ENCODE data around the gene GABRR1. TPM values are rescaled to one million over a fixed set of nuclear protein-coding genes. Genes with fewer than 3 reads are reported as not detected.

Gene GABRR1
- total RNA-seq (not detected in 2 replicates), polyA plus RNA-seq (not detected in 2 replicates), polyA minus RNA-seq (not detected in 2 replicates), Bru-seq, nascent RNA (not detected), BruChase-seq, experiment 1, labeled RNA remaining after a 6-hour chase (percentile 6 among the genes with signal in this experiment), BruChase-seq, experiment 2, labeled RNA remaining after a 2-hour chase (not detected)
- not detected in 2 replicates for polyA plus RNA-seq (2011; cell fraction: cytosol; rRNA removed)
- not detected in 2 replicates for polyA plus RNA-seq (2011; cell fraction: nucleus; rRNA removed)
- not detected in 2 replicates for polyA plus RNA-seq (2012)
- not detected for polyA minus RNA-seq (2011; cell fraction: cytosol; rRNA and poly(A)+ RNA removed)
- not detected in 2 replicates for polyA minus RNA-seq (2011; cell fraction: nucleus; rRNA and poly(A)+ RNA removed)
- long read RNA-seq = 0 reads

GRCh38 chr6:89217299-89217910, at the start of gene GABRR1:
Gene GABRR1, minus strand, starts transcription at chr6:89217358. Its CDS starts 36 bp downstream, at chr6:89217322.
- no peaks in the 10 kb centered on the region for H3K79me2 ChIP-seq (ENCODE audit: control insufficient read depth, insufficient read depth, low read length)
- intact Hi-C loops (cut with micrococcal nuclease) (no loop called here), dilution Hi-C loops (cut with MboI; ENCODE audit: extremely low pct_ligation_motif_present, low sequenced_read_pairs) (no loop called here)
- H3K4me1 ChIP-seq (ENCODE audit: control insufficient read depth, extremely low read depth, insufficient read depth, low read length) = no peaks in the 10 kb centered on the region
- H3K9me1 ChIP-seq (replicated peaks; ENCODE audit: control insufficient read depth, extremely low read depth, insufficient read depth, low read length) = no peaks in the 10 kb centered on the region
- no peak for DNase-seq (ENCODE audit: low read depth, low spot score)
- H3K4me3 ChIP-seq (replicated peaks in 1 of 3; ENCODE audit: insufficient read depth in 1 of 3, low read depth in 1 of 3, low read length in 3 of 3) = no peak within 1 kb of the TSS
- ChIA-PET POLR2A (no interaction called here), CTCF (no interaction called here)
- H2AFZ ChIP-seq (ENCODE audit: low read depth, low read length) = no peak within 1 kb of the TSS
- FAIRE-seq = no peak
- no peak for TF ChIP-seq MYC (IDR thresholded peaks at IDR 0.05; ENCODE audit: low read depth, low read length)
- TF ChIP-seq FOS (IDR thresholded peaks at IDR 0.05; ENCODE audit: borderline replicate concordance, insufficient read depth, low read length) = no peak
- TF ChIP-seq CTCF (IDR thresholded peaks at IDR 0.05; ENCODE audit: extremely low read depth in 1 of 2, insufficient read depth in 1 of 2, low read depth in 1 of 2, low read length in 2 of 2) = no peak
- TF ChIP-seq POLR2A (IDR thresholded peaks at IDR 0.05; ENCODE audit: low read depth, low read length) = no peak
- H4K20me1 ChIP-seq (replicated peaks; ENCODE audit: control insufficient read depth, extremely low read depth, insufficient read depth, low read length) = no peaks in the 10 kb centered on the region
- H3K36me3 ChIP-seq (ENCODE audit: control insufficient read depth in 2 of 2, extremely low read depth in 1 of 2, insufficient read depth in 2 of 2, low read length in 2 of 2) = no peaks in the 10 kb centered on the region
- no TSS peak for BruUV-seq (replicated peaks)
- H3K27ac ChIP-seq (ENCODE audit: insufficient read depth, low read depth, low read length) = no peak within 1 kb of the TSS
- peaks cover 20 to 30% of the 10 kb centered on the region in 2 experiments for H3K27me3 ChIP-seq (ENCODE audit: control insufficient read depth in 2 of 2, insufficient read depth in 2 of 2, low read length in 2 of 2)
- no peak within 1 kb of the TSS for H3K4me2 ChIP-seq (ENCODE audit: insufficient read depth, low read length)
- no peak within 1 kb of the TSS for H3K9ac ChIP-seq (replicated peaks; ENCODE audit: extremely low read depth, insufficient read depth, low read length)
- H3K9me3 ChIP-seq (replicated peaks; ENCODE audit: control insufficient read depth, insufficient read depth, low read length) = no peaks in the 10 kb centered on the region

GRCh38 chr6:89264296-89264695, 47.1 kb upstream of the GABRR1 start:
- Histone ChIP-seq H3K27me3 (ENCODE audit: control insufficient read depth in 2 of 2, insufficient read depth in 2 of 2, low read length in 2 of 2) (peaks cover 0 to 9% of the 10 kb centered on the region in 2 experiments), H2AFZ (ENCODE audit: low read depth, low read length) (no peak overlapping the region), H3K79me2 (ENCODE audit: control insufficient read depth, insufficient read depth, low read length) (no peaks in the 10 kb centered on the region), H4K20me1 (replicated peaks; ENCODE audit: control insufficient read depth, extremely low read depth, insufficient read depth, low read length) (no peaks in the 10 kb centered on the region), H3K9ac (replicated peaks; ENCODE audit: extremely low read depth, insufficient read depth, low read length) (no peak overlapping the region), H3K4me3 (replicated peaks in 1 of 3; ENCODE audit: insufficient read depth in 1 of 3, low read depth in 1 of 3, low read length in 3 of 3) (no peak overlapping the region), H3K4me1 (ENCODE audit: control insufficient read depth, extremely low read depth, insufficient read depth, low read length) (no peaks in the 10 kb centered on the region), H3K9me1 (replicated peaks; ENCODE audit: control insufficient read depth, extremely low read depth, insufficient read depth, low read length) (no peaks in the 10 kb centered on the region), H3K9me3 (replicated peaks; ENCODE audit: control insufficient read depth, insufficient read depth, low read length) (no peaks in the 10 kb centered on the region), H3K36me3 (ENCODE audit: control insufficient read depth in 2 of 2, extremely low read depth in 1 of 2, insufficient read depth in 2 of 2, low read length in 2 of 2) (no peaks in the 10 kb centered on the region), H3K4me2 (ENCODE audit: insufficient read depth, low read length) (no peak overlapping the region), H3K27ac (ENCODE audit: insufficient read depth, low read depth, low read length) (no peak overlapping the region)
- no peak for TF ChIP-seq FOS (IDR thresholded peaks at IDR 0.05; ENCODE audit: borderline replicate concordance, insufficient read depth, low read length)
- TF ChIP-seq CTCF (IDR thresholded peaks at IDR 0.05; ENCODE audit: extremely low read depth in 1 of 2, insufficient read depth in 1 of 2, low read depth in 1 of 2, low read length in 2 of 2) = no peak
- TF ChIP-seq EZH2 (IDR thresholded peaks at IDR 0.05; ENCODE audit: borderline replicate concordance, low read depth, low read length, severe bottlenecking) = no peak
- TF ChIP-seq GATA2 (IDR thresholded peaks at IDR 0.05; ENCODE audit: insufficient read depth, insufficient read length, low read depth, low read length) = no peak
- no peak for TF ChIP-seq POLR2AphosphoS5 (IDR thresholded peaks at IDR 0.05; ENCODE audit: insufficient read depth, low read depth, low read length)
- TF ChIP-seq MYC (IDR thresholded peaks at IDR 0.05; ENCODE audit: low read depth, low read length) = no peak
- no peak for TF ChIP-seq MAX (IDR thresholded peaks at IDR 0.05; ENCODE audit: insufficient read depth, insufficient read length)
- no peak for TF ChIP-seq POLR2A (IDR thresholded peaks at IDR 0.05; ENCODE audit: low read depth, low read length)
- TF ChIP-seq JUN (IDR thresholded peaks at IDR 0.05; ENCODE audit: borderline replicate concordance, insufficient read depth, insufficient read length, low read depth) = no peak
- BruUV-seq (replicated peaks) = no TSS peak
- POLR2A ChIA-PET = no interaction called here
- dilution Hi-C loops (cut with MboI; ENCODE audit: extremely low pct_ligation_motif_present, low sequenced_read_pairs) (no loop called here), intact Hi-C loops (cut with micrococcal nuclease) (no loop called here)
- CTCF ChIA-PET = no interaction called here
- DNase-seq (ENCODE audit: low read depth, low spot score) (no peak), FAIRE-seq (no peak)

Data from endothelial cell of umbilical vein (primary cell).